Measurements from ENCODE around the gene FAS. TPM values are rescaled to one million over a fixed set of nuclear protein-coding genes. Genes with fewer than 3 reads are reported as not detected.

Gene FAS
- total and polyA plus RNA-seq, 2 experiments from 2014 or later, result 3.1 to 4.3 TPM

DNA sequence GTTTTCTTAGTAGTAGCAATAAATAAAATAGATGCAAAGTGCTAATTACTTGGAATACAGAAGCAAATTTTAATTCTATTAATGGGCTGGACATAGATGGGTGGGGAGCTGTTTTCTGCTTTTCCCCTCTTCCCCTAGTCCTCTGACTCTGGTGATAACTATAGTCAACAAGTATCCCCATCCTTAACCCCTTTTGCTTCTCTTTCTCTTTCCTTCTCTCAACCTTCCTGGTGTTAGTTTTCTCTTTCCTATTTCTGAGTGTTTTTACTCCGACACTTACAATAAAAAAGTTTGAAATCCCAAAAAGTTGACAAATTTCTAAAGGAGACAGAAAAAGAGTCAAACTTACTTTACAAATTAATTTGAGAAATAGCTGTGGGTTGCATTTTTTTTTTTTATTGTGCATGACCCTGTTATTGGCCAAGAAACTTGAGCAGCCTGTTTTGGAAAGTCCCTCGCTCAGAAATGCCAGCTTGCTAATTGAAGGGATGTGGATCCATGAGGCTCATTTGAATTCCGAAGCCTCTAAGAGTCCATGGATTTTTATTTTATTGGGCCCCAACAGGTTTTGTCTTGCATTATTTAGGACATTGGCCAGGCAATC is 2.4 kb downstream of the FAS start:
- no peak overlapping the region for H2AFZ ChIP-seq
- Mint-ChIP-seq H3K9me3 (no peaks in the 10 kb centered on the region), H3K27ac (no peak overlapping the region), H3K4me3 (peak overlapping the region; percentile 43), H3K4me1 (peaks cover 30% of the 10 kb centered on the region), H3K36me3 (ENCODE audit: low read depth) (no peaks in the 10 kb centered on the region), H3K27me3 (ENCODE audit: insufficient read depth, low read depth, poor library complexity) (peaks cover 22% of the 10 kb centered on the region)
- H3K79me2 ChIP-seq (replicated peaks; ENCODE audit: insufficient read depth), result no peaks in the 10 kb centered on the region
- no peak overlapping the region for H3K4me3 ChIP-seq
- no peak for ATAC-seq
- 0 out of 2 replicates have a peak overlapping the region, but pooled peaks have one; percentile 23 for H3K27ac ChIP-seq (ENCODE audit: low read depth)
- no peaks in the 10 kb centered on the region for H3K36me3 ChIP-seq (ENCODE audit: insufficient read depth)
- no peaks in the 10 kb centered on the region for H3F3A ChIP-seq (replicated peaks; ENCODE audit: low read depth)
- no peak for TF ChIP-seq EZH2 (IDR thresholded peaks at IDR 0.05; ENCODE audit: low read depth, unreplicated experiment)
- TF ChIP-seq, protein P1, sequence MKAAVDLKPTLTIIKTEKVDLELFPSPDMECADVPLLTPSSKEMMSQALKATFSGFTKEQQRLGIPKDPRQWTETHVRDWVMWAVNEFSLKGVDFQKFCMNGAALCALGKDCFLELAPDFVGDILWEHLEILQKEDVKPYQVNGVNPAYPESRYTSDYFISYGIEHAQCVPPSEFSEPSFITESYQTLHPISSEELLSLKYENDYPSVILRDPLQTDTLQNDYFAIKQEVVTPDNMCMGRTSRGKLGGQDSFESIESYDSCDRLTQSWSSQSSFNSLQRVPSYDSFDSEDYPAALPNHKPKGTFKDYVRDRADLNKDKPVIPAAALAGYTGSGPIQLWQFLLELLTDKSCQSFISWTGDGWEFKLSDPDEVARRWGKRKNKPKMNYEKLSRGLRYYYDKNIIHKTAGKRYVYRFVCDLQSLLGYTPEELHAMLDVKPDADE (IDR thresholded peaks at IDR 0.05), result no peak
- peak; percentile 32 for DNase-seq (ENCODE audit: low spot score)
- H3K27me3 ChIP-seq (ENCODE audit: insufficient read depth), result peaks cover 40% of the 10 kb centered on the region
- no peaks in the 10 kb centered on the region for H4K20me1 ChIP-seq (replicated peaks; ENCODE audit: insufficient read depth)
- no peaks in the 10 kb centered on the region for H3K9me2 ChIP-seq (ENCODE audit: insufficient read depth)
- peaks cover 29% of the 10 kb centered on the region for H3K4me1 ChIP-seq (ENCODE audit: insufficient read depth)
- peak overlapping the region; percentile 40 for H3K4me2 ChIP-seq

DNA sequence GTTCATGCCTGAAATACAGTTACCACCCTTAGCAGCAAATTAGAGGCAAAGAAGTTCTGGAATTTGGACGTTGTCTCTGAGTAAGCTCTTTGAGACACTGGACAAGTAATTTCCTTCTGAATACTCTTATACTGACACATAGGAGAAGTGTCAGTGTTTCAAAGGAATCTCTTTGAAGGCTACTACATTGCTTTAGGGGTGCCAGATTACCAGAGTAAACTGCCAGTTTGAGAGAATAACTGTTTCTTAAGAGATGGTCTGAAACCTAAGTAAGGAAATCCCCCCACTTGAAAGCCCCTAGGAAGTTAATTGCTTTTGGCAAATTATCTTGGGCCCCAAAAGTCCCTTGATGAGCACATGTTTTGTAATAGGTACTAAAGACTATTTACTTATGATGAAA is 3.4 kb downstream of the FAS start:
- no peak for ATAC-seq
- H3K4me3 Mint-ChIP-seq, result no peak overlapping the region
- no peaks in the 10 kb centered on the region for H3F3A ChIP-seq (replicated peaks; ENCODE audit: low read depth)
- no peaks in the 10 kb centered on the region for H3K9me2 ChIP-seq (ENCODE audit: insufficient read depth)
- H3K27ac Mint-ChIP-seq, result no peak overlapping the region
- H2AFZ ChIP-seq, result no peak overlapping the region
- no peak for DNase-seq (ENCODE audit: low spot score)
- no peaks in the 10 kb centered on the region for H3K36me3 Mint-ChIP-seq (ENCODE audit: low read depth)
- no peaks in the 10 kb centered on the region for H3K9me3 Mint-ChIP-seq
- H3K4me3 ChIP-seq, result no peak overlapping the region
- no peak overlapping the region for H3K4me2 ChIP-seq
- peaks cover 29% of the 10 kb centered on the region for H3K4me1 ChIP-seq (ENCODE audit: insufficient read depth)
- H3K27ac ChIP-seq (ENCODE audit: low read depth), result no peak overlapping the region
- H3K27me3 Mint-ChIP-seq (ENCODE audit: insufficient read depth, low read depth, poor library complexity), result peaks cover 22% of the 10 kb centered on the region
- H4K20me1 ChIP-seq (replicated peaks; ENCODE audit: insufficient read depth), result no peaks in the 10 kb centered on the region
- H3K79me2 ChIP-seq (replicated peaks; ENCODE audit: insufficient read depth), result no peaks in the 10 kb centered on the region
- H3K36me3 ChIP-seq (ENCODE audit: insufficient read depth), result no peaks in the 10 kb centered on the region
- peaks cover 33% of the 10 kb centered on the region for H3K27me3 ChIP-seq (ENCODE audit: insufficient read depth)
- H3K4me1 Mint-ChIP-seq, result peaks cover 30% of the 10 kb centered on the region
- TF ChIP-seq CREB1 (CRISPR knock-in tag; IDR thresholded peaks at IDR 0.05; ENCODE audit: low read depth) (no peak), STAT1 (IDR thresholded peaks at IDR 0.05; ENCODE audit: unreplicated experiment) (no peak), EZH2phosphoT487 (IDR thresholded peaks at IDR 0.05; ENCODE audit: unreplicated experiment) (no peak)
- TF ChIP-seq, protein P1 (IDR thresholded peaks at IDR 0.05), result no peak
- TF ChIP-seq, protein P2, sequence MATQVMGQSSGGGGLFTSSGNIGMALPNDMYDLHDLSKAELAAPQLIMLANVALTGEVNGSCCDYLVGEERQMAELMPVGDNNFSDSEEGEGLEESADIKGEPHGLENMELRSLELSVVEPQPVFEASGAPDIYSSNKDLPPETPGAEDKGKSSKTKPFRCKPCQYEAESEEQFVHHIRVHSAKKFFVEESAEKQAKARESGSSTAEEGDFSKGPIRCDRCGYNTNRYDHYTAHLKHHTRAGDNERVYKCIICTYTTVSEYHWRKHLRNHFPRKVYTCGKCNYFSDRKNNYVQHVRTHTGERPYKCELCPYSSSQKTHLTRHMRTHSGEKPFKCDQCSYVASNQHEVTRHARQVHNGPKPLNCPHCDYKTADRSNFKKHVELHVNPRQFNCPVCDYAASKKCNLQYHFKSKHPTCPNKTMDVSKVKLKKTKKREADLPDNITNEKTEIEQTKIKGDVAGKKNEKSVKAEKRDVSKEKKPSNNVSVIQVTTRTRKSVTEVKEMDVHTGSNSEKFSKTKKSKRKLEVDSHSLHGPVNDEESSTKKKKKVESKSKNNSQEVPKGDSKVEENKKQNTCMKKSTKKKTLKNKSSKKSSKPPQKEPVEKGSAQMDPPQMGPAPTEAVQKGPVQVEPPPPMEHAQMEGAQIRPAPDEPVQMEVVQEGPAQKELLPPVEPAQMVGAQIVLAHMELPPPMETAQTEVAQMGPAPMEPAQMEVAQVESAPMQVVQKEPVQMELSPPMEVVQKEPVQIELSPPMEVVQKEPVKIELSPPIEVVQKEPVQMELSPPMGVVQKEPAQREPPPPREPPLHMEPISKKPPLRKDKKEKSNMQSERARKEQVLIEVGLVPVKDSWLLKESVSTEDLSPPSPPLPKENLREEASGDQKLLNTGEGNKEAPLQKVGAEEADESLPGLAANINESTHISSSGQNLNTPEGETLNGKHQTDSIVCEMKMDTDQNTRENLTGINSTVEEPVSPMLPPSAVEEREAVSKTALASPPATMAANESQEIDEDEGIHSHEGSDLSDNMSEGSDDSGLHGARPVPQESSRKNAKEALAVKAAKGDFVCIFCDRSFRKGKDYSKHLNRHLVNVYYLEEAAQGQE (IDR thresholded peaks at IDR 0.05; ENCODE audit: unreplicated experiment), result no peak
- TF ChIP-seq, protein P3, sequence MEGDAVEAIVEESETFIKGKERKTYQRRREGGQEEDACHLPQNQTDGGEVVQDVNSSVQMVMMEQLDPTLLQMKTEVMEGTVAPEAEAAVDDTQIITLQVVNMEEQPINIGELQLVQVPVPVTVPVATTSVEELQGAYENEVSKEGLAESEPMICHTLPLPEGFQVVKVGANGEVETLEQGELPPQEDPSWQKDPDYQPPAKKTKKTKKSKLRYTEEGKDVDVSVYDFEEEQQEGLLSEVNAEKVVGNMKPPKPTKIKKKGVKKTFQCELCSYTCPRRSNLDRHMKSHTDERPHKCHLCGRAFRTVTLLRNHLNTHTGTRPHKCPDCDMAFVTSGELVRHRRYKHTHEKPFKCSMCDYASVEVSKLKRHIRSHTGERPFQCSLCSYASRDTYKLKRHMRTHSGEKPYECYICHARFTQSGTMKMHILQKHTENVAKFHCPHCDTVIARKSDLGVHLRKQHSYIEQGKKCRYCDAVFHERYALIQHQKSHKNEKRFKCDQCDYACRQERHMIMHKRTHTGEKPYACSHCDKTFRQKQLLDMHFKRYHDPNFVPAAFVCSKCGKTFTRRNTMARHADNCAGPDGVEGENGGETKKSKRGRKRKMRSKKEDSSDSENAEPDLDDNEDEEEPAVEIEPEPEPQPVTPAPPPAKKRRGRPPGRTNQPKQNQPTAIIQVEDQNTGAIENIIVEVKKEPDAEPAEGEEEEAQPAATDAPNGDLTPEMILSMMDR (conservative IDR thresholded peaks at IDR 0.05; ENCODE audit: low read depth in 2 of 2), result no peak
